ENCODE measurements around the gene NDUFA7.
"Not testable (repeated sequence)": the region's sequence is repeated elsewhere in the genome, so short reads cannot be mapped to it uniquely, and the experiment has no call there.

NDUFA7 gene

DNA sequence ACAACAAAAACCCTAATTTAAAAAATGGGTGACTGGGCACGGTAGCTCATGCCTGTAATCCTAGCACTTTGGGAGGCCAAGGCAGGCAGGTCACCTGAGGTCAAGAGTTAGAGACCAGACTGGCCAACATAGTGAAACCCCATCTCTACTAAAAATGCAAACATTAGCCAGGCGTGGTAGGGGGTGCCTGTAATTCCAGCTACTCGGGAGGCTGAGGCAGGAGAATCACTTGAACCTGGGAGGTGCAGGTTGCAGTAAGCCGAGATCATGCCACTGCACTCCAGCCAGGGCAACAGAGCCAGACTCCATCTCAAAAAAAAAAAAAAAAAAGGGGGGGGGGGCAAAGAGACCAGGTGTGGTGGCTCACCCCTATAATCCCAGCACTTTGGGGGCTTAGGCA is 56.9 kb downstream of the NDUFA7 start:
- DNase-seq (ENCODE audit: low read depth): not testable (repeated sequence)

DNA sequence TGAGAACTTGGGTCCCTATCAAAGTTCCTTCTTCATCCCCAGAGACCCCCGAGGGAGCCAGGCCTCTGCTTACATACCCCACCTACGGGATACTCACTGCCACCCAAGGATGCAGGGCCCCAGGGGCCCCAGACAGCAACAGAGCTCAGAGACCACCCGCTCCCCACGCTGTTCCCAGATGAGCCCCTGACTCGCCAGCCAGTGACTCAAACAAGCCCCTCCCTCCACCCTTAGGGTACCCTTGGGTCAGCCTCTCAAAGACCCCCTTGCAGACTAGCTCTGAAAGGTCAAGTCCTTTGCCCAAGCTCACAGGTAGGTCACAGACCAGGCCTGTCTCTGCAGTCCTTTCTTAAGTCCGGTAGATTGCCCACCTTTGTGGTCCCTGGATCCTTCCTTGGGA is 58.7 kb downstream of the NDUFA7 start:
- DNase-seq (ENCODE audit: low read depth): no peak

DNA sequence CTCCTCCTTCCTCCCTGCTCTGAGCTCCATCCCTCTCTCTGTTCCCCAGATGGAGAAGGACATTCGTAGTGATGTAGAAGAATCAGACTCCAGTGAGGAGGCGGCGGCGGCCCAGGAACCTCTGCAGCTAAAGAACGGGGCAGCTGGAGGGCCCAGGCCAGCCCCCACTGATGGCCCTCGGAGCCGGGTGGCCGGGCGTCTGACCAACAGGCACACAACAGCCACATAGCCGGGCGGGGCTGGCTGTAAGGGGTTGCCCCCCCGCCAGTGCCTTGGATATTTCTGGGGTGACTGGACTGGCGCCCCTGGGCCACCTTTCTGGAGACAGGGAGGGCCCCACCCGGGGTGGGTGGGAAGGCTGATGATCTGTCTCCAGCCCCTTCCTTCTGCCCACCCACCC is 59.3 kb downstream of the NDUFA7 start:
- DNase-seq (ENCODE audit: low read depth): no peak

- DNase-seq (ENCODE audit: low read depth): no peak
Measured at GRCh38 chr19:8261347-8261746, 59.8 kb downstream of the NDUFA7 start.

Measured in activated T-cell treated with anti-CD3 and anti-CD28 coated beads for 24 hours (primary cell).